ENCODE data around the gene ZNF471.

ZNF471 gene

DNA sequence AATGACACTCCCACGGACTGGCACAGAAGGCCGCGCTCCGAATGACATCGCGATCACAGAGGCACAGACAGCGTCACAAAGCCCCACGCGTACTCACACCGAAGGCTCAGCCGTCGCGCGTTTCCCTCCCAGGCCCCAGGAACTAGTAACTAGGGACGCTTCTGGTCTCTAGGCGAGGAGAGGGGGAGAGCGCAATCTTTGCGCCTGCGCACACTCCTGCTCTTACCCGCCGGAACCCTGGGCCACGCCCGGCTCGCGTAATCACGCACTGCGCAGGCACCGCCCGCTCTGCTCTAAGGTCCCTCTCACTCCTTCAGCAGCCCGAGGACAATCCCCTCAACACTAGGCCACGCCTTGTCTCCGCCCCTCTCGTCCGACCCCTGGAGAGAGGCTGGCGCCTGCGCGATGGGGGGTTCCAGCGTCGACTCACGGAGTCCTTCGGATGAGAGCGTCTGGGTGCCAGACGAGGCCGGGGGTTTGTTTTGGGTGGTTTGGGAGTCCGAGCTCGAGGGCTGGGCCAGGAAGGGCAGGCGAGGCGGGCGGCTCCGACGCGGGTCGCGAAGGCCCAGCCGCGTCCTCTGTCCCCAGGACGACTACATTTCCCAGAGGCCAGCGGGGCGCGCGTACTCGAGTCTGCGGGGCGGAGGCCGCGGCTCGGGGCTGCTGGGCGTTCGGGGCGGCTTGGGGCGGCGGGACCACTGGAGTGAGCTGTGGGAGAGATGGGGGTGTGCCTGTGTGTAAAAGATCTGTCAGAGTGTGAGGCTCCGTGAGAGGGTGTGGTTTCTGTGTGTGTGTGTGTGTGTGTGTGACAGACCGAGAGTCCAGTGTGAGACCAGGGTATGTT is at the start of gene ZNF471:
TSS of gene ZNF471 (plus strand) at position 410 of the 844 bp plus-strand sequence. CDS start 3,717 bp downstream, outside the sequence.
- DNase-seq (ENCODE audit: low read depth, low spot score): peak; percentile 74

DNA sequence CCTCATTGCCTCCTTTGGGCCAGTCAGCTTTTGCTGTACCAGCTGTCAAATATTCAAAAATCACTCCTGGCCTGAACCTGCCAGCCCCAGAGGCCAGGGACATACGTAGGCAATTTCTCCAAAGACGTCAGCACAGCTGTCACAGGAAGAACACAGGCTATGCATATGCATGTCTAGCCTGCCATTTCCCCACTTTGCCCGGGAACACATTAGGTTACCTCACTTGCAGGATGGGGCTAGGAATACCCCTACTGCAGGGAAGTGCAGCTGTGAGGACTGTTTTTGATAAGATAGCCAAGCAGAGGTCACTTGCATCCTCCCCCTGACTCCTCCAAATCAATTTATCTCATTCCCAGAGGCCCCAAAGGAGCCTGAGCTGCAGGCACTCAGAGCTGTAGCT is 33.3 kb upstream of the ZNF471 start:
- DNase-seq (ENCODE audit: low read depth, low spot score): no peak

DNA sequence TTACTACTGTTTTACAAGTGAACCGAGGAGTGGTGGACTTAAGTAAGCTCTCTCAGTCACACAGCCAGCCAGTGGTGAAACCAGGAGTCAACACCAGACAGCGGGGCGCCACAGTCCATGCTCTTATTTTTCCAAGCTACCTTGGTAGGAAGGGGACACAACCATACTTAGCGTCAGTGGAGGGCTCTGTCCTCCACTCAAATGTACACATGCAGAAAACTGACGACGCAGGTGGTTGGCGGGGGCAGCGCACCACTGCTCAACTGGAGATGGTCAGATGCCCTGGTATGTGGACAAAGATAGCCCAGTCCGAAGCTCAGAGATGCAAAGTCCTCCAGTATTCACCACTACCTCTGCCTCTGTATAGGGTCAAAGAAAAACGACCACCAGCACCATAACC is 31.6 kb upstream of the ZNF471 start:
- DNase-seq (ENCODE audit: low read depth, low spot score): no peak

DNA sequence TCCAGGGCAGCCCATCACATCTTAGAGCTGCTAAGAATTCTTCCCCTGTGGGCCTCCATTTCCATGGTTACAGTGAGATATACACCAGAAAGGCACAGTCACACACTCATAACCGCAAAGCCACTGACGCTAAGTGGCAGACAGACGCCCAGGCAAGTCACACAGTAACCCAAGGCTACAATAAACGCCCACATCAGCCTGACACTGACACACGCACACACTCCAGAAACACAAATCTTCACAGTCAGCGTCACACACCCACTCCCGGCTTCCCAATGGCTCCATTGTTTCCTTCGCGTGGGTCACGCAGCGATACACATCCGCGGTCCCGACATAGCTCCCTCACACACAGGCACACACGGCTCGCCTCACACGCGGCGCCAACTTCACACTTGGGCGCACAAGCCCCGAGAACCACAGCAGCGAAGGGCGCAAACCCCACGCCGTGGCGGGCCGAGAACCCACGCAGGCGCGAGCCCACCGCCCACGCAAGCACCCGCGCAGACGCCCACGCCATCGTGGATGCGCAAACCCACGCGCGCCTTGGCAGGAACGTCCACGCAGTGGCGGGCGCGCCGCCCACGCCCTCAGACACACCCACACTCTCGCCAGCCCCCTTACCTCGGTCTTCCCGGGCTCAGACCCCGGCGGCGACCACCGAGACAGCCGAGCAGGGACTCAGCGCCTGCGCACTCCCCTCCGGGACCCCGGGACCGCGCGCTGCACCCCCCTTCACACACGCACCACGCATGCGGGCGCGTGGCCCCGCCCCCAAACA is 30.8 kb upstream of the ZNF471 start, which contains the start of gene ZNF667:
TSS of gene ZNF667 (minus strand) at position 695 of the 778 bp plus-strand sequence. CDS start 14,975 bp downstream, outside the sequence.
- DNase-seq (ENCODE audit: low read depth, low spot score): no peak

DNA sequence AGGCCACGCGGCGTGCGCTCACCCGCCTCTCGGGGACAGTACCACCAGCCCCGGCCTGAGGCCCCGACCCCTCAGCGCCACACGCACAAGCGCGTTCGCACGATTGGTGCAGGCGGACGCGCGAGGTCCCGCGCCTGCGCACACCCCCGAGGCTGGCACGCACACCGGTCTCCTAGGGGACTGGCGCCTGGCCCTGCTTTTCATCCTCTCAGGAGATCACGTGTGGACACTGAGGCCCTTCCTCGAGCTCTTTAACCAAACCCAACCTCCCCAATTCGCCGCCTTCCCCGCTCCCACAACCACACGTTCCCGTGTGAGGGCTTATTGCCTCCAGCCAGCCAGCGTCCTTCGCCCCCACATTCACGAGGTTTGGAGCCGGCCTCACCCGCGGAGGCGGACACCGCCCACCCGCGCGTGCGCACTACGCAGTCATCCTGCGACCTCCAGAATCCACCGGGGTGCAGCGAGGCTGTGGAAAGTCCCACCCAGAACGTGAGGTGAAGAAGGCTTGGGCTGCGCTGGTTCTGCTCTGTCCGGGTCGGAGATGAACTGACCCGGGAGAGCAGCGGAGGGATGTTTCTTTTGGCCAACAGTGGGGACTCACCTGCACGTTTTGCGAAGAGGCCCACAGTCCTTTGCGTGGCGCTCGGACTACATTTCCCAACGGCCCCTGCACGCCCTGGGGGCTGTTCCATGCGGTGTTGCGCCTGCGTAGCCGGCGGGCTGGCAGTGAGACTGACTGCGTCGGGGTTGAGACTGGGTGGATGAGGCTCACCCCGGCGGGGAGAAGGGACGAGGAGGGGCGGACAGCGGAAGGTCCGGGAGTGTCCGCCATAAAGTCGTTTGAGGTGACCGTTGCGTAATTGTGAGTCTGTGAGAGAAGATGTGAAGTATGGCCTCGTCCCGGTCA is 30.0 kb upstream of the ZNF471 start:
- peak; percentile 39 for DNase-seq (ENCODE audit: low read depth, low spot score)

DNA sequence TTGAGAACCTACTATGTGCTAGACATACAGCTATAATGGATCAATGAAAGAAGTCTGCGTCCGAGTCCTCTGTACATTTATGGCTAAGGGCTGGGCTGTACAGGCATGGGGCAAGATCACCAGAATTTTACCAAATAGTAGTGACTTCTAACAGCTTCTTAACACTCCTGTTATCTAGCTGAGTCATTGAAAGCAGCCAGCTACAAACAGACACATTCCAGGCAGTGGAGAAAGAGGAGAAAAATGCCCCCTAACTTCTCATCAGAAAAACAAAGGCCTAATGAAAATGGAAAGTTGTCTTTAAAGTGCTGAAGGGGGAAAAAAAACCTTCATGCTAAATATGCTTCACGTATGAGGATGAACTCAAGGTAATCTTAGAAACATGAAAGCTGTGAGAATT is 16.3 kb upstream of the ZNF471 start:
- no peak for DNase-seq (ENCODE audit: low read depth, low spot score)

DNA sequence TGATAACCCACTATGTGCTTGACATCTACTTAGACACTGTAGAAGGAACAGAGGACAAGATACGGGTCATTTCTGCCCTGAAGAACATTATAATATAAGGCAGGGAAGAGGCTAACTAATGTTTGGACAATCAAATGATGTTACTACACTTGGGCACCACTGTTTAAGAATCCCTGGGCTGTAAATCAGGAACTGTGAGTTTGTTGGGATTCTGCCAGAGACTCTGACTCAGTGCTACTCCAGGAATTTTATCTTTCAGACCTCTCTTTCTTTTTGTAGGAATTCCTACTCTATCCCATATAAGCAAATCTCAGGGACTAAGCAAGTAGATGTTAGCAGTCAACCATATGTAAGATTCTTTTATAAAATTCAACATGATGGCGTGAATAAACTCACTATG is 3.1 kb upstream of the ZNF471 start:
- no peak for DNase-seq (ENCODE audit: low read depth, low spot score)

DNA sequence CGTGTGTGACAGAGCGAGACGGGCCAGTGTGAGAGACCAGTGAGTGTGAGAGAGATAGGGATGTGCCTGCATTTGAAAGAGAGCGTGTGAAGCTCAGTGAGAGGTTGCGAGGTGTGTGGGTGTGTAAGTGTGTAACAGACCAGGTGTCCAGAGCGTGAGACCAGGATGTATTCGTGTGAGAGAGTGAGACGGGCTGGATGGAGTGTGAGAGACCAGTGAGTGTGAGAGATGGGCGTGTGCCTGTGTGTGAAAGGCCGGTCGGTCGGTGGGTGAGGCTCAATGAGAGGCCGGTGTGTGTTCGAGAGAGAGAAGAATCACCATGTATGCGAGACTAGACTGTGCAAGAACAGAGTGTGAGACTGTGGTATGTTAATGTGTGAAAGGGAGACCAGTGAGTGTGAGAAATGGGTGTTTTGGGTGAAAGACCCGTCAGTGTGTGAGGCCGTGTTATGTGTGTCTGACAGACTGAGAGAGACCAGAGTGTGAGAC is 679 bp downstream of the ZNF471 start:
- no peak for DNase-seq (ENCODE audit: low read depth, low spot score)

DNA sequence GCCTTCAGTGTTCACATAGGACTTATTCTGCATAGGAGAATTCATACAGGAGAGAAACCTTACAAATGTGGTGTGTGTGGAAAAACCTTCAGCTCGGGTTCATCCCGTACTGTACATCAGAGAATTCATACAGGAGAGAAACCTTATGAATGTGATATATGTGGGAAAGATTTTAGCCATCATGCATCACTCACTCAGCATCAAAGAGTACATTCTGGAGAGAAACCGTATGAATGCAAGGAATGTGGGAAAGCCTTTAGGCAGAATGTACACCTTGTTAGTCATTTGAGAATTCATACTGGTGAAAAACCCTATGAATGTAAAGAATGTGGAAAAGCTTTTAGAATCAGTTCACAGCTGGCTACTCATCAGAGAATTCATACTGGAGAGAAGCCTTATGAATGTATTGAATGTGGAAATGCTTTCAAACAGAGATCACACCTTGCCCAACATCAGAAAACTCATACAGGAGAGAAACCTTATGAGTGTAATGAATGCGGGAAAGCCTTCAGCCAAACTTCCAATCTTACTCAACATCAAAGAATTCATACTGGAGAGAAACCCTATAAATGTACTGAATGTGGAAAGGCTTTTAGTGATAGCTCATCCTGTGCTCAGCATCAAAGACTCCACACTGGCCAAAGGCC is 17.7 kb downstream of the ZNF471 start:
- no peak for DNase-seq (ENCODE audit: low read depth, low spot score)

DNA sequence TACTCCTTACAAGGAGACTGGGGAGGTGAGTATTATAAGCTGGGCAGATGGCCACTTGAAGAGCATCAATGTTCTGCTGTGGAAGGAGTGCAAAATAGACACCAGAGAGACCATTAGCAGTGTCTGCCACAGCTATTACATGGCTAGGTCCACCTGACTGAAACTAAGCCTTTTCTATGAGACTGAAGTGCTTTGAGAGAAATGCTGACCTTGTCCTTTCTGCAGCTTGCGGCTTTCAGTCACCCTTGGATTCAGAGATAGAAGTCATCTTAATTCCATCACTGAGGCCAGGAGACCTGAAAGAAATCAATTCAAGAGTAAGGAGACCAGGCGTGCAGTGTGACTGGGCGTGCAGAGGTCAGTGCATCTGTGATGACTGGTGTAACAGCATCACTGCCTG is 29.8 kb downstream of the ZNF471 start:
- DNase-seq (ENCODE audit: low read depth, low spot score): no peak

DNA sequence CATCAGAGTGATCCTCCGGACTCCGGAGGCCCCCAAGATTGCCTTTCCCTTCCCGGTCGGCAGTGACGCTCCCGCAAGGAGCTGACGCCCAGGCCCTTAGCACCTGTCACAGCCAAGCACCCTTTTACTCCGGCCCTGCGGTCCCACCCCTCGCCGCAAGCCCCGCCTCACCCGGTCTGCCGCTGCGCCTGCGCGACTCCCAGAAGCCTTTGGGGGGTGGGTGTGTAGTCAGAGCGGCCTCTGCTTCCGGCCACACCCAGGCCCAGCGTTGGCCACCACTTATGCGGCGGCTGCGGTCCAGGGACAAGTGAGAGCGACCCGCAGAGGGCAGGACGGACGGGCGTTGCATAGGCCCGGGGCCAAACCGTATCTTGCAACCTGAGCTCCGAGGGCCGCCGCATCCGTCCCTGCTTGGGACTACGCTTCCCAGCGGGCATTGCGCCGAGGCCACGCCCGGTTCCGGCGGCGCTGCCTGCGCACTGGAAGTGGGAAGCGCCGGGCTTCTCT is 30.7 kb downstream of the ZNF471 start:
- DNase-seq (ENCODE audit: low read depth, low spot score): peak; percentile 80

DNA sequence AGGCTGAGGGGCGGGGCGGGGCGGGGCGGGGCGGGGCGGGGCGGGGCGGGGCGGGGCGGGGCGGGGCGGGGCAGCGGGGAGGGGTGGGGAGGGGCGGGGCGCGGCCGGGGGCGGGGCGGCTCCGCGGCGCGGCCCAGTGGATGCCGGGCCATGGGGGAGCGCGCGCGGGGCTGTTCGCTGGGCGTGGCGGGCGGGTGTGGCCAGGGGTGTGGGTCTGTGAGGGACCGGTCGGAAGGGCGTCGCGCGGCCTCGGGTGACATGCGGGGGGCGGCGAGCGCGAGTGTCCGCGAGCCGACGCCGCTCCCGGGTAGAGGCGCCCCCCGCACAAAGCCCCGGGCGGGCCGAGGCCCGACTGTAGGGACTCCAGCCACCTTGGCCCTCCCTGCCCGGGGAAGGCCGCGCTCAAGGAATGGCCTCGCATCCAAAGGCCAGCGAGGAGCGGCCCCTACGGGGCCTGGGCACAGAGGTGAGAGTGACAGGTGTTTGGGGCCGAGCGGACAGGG is 31.2 kb downstream of the ZNF471 start, which contains the start of gene ZFP28:
TSS of gene ZFP28 (plus strand) at position 188 of the 503 bp plus-strand sequence. CDS start at position 259, 71 bp downstream.
- peak; percentile 49 for DNase-seq (ENCODE audit: low read depth, low spot score)

DNA sequence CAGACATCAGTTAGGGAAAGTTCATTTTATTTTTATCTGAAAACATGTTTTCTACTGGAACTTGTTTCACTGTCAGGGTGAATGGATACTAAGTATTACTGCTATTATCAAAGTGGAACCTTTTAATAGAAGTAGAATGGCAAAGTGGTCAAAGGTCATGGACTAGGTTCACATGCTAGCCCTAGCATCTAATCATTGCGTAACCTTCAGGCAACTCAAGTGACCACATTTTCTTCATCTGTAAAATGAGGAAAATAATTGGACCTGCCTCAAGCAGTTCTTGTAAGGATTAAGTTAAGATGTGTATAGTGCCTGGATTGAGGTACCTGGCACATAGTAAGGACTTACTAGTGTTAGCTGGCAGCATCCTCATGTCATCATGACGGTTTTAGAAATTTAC is 36.1 kb downstream of the ZNF471 start:
- DNase-seq (ENCODE audit: low read depth, low spot score): no peak

DNA sequence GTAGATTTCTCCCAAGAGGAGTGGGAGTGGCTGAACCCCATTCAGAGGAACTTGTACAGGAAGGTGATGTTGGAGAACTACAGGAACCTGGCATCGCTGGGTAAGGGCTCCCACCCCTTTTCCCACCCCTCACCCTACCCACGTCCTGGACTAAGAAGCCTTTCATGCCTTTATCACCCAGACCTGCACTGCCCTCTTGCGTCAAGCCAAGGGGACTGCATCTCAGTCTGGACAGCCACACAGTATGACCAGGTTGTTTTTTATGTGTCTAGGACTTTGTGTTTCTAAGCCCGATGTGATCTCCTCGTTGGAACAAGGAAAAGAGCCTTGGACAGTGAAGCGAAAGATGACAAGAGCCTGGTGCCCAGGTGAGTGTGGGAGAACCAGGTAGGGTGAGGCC is 39.9 kb downstream of the ZNF471 start:
- DNase-seq (ENCODE audit: low read depth, low spot score): no peak

DNA sequence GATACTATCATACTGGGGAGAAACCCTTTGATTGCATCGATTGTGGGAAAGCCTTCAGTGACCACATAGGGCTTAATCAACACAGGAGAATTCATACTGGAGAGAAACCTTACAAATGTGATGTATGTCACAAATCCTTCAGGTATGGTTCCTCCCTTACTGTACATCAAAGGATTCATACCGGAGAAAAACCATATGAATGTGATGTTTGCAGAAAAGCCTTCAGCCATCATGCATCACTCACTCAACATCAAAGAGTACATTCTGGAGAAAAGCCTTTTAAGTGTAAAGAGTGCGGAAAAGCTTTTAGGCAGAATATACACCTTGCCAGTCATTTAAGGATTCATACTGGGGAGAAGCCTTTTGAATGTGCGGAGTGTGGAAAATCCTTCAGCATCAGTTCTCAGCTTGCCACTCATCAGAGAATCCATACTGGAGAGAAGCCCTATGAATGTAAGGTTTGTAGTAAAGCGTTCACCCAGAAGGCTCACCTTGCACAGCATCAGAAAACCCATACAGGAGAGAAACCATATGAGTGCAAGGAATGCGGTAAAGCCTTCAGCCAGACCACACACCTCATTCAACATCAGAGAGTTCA is 46.7 kb downstream of the ZNF471 start:
- no peak for DNase-seq (ENCODE audit: low read depth, low spot score)

DNA sequence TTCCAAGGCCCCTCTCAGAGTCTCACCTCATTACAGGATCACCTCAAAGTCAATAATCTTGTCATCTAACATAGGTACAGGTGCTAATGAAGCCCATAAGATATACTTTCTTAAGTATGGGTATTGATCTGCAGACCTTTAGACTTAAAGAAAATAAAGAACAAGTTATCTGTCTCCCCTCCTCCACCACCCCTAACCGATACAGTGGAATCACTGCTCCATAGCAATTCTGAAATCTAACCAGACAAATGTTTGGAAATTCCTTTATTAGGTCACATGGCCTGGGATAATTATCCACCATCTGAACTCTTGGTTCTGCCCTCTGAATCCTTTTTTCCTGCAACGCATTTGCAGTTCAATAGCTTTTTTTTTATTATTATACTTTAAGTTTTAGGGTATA is 55.1 kb downstream of the ZNF471 start:
- DNase-seq (ENCODE audit: low read depth, low spot score): no peak

DNA sequence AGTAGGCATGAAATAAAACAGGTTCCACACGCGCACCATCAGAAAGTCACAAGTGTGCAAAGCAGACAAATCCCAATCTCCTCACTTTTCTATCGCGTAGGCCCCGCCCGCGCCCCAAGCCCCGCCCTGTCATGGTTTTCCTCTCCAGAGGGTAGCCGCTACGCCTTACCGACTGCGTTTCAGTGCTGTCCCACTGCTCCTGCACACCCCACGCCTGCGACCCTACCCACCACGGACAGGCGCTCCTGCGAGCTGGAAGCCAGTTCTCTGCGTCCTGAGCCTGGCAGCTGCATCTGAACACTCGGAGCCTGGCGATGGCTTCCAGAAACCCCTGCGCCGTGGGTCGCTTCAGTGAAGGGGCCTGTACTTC is 59.2 kb downstream of the ZNF471 start:
- no peak for DNase-seq (ENCODE audit: low read depth, low spot score)

DNA sequence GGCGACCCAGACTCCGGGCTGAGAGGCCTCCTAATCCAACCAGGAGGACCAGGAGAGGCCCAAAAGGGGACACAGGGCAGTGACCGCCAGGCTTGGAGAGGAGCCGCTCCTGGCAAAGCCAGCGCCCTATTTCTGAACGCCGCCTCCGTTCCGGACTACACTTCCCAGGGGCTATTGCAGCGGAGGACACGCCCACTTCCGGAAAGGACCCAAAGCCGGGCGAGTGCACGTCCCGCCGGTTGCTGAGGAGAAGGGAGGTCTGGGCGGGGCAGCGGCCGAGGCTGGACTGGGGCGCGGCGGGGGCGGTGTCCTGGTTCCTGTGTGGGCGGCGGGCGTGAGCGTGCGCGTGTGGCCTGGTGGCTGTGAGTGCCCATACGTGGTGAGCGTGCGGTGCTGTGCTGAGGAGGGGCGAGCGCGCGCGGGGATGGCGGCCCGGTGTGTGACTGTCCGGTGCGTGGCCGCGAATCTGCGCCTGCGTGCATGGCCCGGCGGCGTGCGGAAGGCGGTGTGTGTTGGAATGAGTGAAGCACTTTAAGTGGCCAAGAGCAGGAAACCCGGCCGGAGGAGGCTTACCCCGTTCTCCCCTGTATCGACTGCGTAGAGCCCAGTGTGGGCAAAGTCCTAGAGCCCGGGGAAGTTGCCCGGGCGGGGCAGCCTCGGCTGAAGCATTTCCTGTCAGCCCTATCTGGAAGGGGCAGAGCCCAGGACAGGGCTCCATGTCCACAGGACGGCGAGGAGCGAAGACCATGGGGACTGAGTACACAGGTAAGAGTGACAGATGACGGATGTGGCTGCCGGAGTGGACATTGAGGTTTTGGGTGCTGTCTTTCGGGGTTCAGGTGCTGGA is 59.8 kb downstream of the ZNF471 start, which contains the start of gene ZNF470:
TSS of gene ZNF470 (plus strand) at position 195 of the 847 bp plus-strand sequence. CDS start 2,844 bp downstream, outside the sequence.
- peak; percentile 80 for DNase-seq (ENCODE audit: low read depth, low spot score)

DNA sequence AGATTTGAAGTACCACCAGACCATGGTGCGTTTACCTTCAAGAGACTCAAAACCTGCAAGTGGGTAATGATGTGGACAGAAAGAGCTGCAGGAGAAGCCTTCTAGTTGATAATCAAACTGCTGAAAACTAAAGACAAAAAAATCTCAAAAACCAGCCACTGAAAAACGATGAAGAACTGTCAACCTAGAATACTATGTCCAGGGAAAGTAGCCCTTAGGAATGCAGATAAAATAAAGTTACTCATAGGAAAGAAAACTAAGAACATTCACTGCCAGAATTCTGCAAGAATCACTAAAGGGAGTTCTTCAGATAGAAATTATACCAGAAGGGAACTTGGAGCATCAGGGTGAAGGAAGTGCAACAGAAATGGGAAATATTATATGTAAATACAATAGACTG is 64.9 kb downstream of the ZNF471 start:
- no peak for DNase-seq (ENCODE audit: low read depth, low spot score)

Measured in activated naive CD8-positive, alpha-beta T cell treated with anti-CD3 and anti-CD28 coated beads, Interleukin-2, amount 50 U/mL, for 16 hours (primary cell).